Endodermal cell (in vitro differentiated cells): ENCODE data around the gene PLET1. TPM values are rescaled to one million over a fixed set of nuclear protein-coding genes. Genes with fewer than 3 reads are reported as not detected.

Source experiments
- DNase-seq: peaks from one replicate; pipeline ENCODE4 v3.0.0-alpha.2; 2017
- H3K27ac ChIP-seq: 2 replicates; pipeline ENCODE4 v1.5.1; 2013; ENCODE audit warnings: mild to moderate bottlenecking, low read depth, low read length, moderate library complexity
- H3K27me3 ChIP-seq: 2 replicates; pipeline ENCODE4 v1.6.1; 2013; ENCODE audit warnings: mild to moderate bottlenecking, low read length, moderate library complexity; ENCODE audit not compliant: insufficient read depth, control insufficient read depth, poor library complexity, severe bottlenecking
- H3K36me3 ChIP-seq: 2 replicates; pipeline ENCODE4 v1.7.0; 2013; ENCODE audit warnings: mild to moderate bottlenecking, low read length, moderate library complexity; ENCODE audit not compliant: control insufficient read depth, insufficient read depth
- H3K4me1 ChIP-seq: one replicate; pipeline ENCODE4 v1.7.0; 2013; ENCODE audit warnings: low read length; ENCODE audit not compliant: control insufficient read depth, insufficient read depth
- H3K4me3 ChIP-seq: 2 replicates; pipeline ENCODE4 v1.5.1; 2013; ENCODE audit warnings: mild to moderate bottlenecking, low read length, moderate library complexity
- H3K9ac ChIP-seq: 2 replicates; pipeline ENCODE4 v1.6.1; 2013; ENCODE audit warnings: mild to moderate bottlenecking, low read length, moderate library complexity; ENCODE audit not compliant: poor library complexity, severe bottlenecking; ENCODE audit errors: extremely low read depth
- H3K9me3 ChIP-seq: 2 replicates; pipeline ENCODE4 v1.6.1; 2013; ENCODE audit warnings: mild to moderate bottlenecking, low read length, moderate library complexity; ENCODE audit not compliant: control insufficient read depth
- H3K27ac Mint-ChIP-seq: 2 replicates; pipeline ENCODE4 v1.8.0; 2020; ENCODE audit warnings: mixed read lengths
- H3K27me3 Mint-ChIP-seq: 2 replicates; pipeline ENCODE4 v1.8.0; 2021; ENCODE audit warnings: mild to moderate bottlenecking, mixed read lengths; ENCODE audit not compliant: insufficient read depth
- H3K36me3 Mint-ChIP-seq: 2 replicates; pipeline ENCODE4 v1.8.0; 2020; ENCODE audit warnings: low read depth, mixed read lengths
- H3K4me1 Mint-ChIP-seq: 2 replicates; pipeline ENCODE4 v1.8.0; 2020; ENCODE audit warnings: mixed read lengths
- H3K4me3 Mint-ChIP-seq: 2 replicates; pipeline ENCODE4 v1.8.0; 2020; ENCODE audit warnings: mild to moderate bottlenecking, moderate library complexity, mixed read lengths
- H3K9me3 Mint-ChIP-seq: 2 replicates; pipeline ENCODE4 v1.8.0; 2020; ENCODE audit warnings: mild to moderate bottlenecking, mixed read lengths
- WGBS, 2 experiments: methylation state at CpG; one replicate each; pipeline versions ENCODE4 v1.1.5 to v1.1.7; 2013; ENCODE audit warnings: missing lambda C conversion rate in 2 of 2, mixed read lengths in 1 of 2; ENCODE audit not compliant: insufficient coverage in 1 of 2, insufficient read length in 1 of 2; 5-methylcytosine and 5-hydroxymethylcytosine counted together
- total RNA-seq, 2 donors: library from RNA; stranded (reverse); fragmentation: NEBNext Ultra II Directional in 1 of 2; extraction: Animal tissue kit (Norgen Biotek cat#: 25700) in 1 of 2; gene quantifications; 2 replicates in 1 of 2; 3 replicates in 1 of 2; pipeline ENCODE4 v1.2.1, GENCODE V29; 2021
- TF ChIP-seq, protein P1 (sequence below): fragments of 200-600 bp; sonication (generic); conservative IDR thresholded peaks from 2 replicates; pipeline ENCODE4 v1.5.0; 2021; ENCODE audit warnings: antibody characterized with exemption, mild to moderate bottlenecking

The PLET1 gene
- total RNA-seq, 2 donors from 2014 or later, result not detected

DNA sequence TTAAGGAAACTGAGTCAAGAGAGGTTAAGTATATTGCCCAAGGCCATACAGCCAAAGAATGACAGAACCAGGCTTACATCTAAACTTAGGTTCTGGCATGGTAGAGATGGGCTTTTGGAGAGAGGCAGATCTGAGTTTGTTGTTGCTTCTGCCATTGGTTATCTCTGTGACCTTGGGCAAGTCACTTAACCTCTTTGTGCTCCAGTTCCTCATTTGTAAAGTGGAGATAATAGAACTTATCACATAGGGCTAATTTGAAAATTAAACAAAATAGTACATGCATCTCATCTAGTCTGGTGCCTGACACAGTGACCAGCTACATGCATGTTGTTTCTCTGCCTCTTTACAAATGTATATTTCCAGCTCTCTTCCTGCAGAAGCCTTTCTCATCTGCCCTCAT is 47.0 kb upstream of the PLET1 start:
- Mint-ChIP-seq H3K4me1 (peaks cover 6% of the 10 kb centered on the region), H3K27me3 (peaks cover 7% of the 10 kb centered on the region), H3K36me3 (no peaks in the 10 kb centered on the region), H3K27ac (no peak overlapping the region), H3K9me3 (peaks cover 6% of the 10 kb centered on the region), H3K4me3 (no peak overlapping the region)
- no peak overlapping the region for H3K9ac ChIP-seq
- H3K27ac ChIP-seq, result no peak overlapping the region
- no peaks in the 10 kb centered on the region for H3K4me1 ChIP-seq
- H3K27me3 ChIP-seq, result no peaks in the 10 kb centered on the region
- no peaks in the 10 kb centered on the region for H3K36me3 ChIP-seq
- H3K4me3 ChIP-seq, result no peak overlapping the region
- H3K9me3 ChIP-seq, result no peaks in the 10 kb centered on the region
- TF ChIP-seq, protein P1, sequence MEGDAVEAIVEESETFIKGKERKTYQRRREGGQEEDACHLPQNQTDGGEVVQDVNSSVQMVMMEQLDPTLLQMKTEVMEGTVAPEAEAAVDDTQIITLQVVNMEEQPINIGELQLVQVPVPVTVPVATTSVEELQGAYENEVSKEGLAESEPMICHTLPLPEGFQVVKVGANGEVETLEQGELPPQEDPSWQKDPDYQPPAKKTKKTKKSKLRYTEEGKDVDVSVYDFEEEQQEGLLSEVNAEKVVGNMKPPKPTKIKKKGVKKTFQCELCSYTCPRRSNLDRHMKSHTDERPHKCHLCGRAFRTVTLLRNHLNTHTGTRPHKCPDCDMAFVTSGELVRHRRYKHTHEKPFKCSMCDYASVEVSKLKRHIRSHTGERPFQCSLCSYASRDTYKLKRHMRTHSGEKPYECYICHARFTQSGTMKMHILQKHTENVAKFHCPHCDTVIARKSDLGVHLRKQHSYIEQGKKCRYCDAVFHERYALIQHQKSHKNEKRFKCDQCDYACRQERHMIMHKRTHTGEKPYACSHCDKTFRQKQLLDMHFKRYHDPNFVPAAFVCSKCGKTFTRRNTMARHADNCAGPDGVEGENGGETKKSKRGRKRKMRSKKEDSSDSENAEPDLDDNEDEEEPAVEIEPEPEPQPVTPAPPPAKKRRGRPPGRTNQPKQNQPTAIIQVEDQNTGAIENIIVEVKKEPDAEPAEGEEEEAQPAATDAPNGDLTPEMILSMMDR, result no peak
- DNase-seq, result no peak

DNA sequence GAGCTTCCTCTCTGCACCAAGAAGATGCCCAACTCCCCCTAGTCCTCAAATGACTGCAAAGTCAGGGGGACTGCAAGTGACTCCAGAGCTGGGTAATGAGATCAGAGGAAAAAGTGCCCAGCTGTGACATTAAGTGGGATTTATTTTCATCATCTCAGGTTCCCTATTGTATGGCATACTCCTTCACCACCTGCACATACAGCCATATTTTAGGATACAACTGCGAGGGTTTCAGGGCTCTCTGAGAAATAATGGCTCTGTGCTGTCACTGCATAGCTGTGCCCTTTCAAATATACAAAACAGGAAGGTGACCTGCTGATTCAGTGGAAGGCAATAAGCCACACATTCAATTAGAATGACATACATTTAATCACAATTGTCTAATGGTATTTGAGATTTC is 45.6 kb upstream of the PLET1 start:
- Histone ChIP-seq H3K27ac (no peak overlapping the region), H3K9ac (no peak overlapping the region), H3K9me3 (no peaks in the 10 kb centered on the region), H3K36me3 (no peaks in the 10 kb centered on the region), H3K4me1 (no peaks in the 10 kb centered on the region), H3K4me3 (no peak overlapping the region), H3K27me3 (no peaks in the 10 kb centered on the region)
- H3K27me3 Mint-ChIP-seq, result peaks cover 5% of the 10 kb centered on the region
- no peak overlapping the region for H3K4me3 Mint-ChIP-seq
- H3K9me3 Mint-ChIP-seq, result peaks cover 6% of the 10 kb centered on the region
- TF ChIP-seq, protein P1, result no peak
- no peaks in the 10 kb centered on the region for H3K36me3 Mint-ChIP-seq
- DNase-seq, result no peak
- H3K4me1 Mint-ChIP-seq, result peaks cover 13% of the 10 kb centered on the region
- 75 to 90% methylated on average over 1 of the region's 1 CpG for WGBS, 2 experiments
- H3K27ac Mint-ChIP-seq, result no peak overlapping the region

DNA sequence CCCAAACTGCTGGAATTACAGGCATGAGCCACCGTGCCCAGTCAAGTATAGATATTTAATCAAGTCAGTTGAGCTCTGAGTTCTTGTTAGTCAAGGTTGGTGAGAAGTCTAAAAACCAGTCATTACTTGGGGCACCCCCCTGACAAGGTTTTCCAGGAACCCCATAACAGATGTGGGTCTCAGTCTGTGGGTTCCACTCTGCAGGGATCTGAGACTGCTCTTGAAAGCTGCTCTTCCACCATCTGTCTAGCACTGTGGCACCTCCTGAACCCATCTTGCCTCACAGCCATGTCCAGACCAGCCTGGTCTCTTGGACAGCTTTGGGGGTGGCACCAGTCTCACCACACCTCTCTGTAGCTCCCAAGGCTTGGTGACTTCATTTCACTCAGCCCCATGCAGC is 44.3 kb upstream of the PLET1 start:
- H3K27ac Mint-ChIP-seq, result no peak overlapping the region
- DNase-seq, result no peak
- H3K36me3 Mint-ChIP-seq, result no peaks in the 10 kb centered on the region
- no peaks in the 10 kb centered on the region for H3K36me3 ChIP-seq
- 94 to 100% methylated on average over 1 of the region's 1 CpG for WGBS, 2 experiments
- TF ChIP-seq, protein P1, result no peak
- H3K9me3 ChIP-seq, result no peaks in the 10 kb centered on the region
- no peak overlapping the region for H3K9ac ChIP-seq
- H3K27ac ChIP-seq, result no peak overlapping the region
- peaks cover 4% of the 10 kb centered on the region for H3K27me3 Mint-ChIP-seq
- no peak overlapping the region for H3K4me3 Mint-ChIP-seq
- H3K9me3 Mint-ChIP-seq, result peaks cover 6% of the 10 kb centered on the region
- H3K4me3 ChIP-seq, result no peak overlapping the region
- peaks cover 13% of the 10 kb centered on the region for H3K4me1 Mint-ChIP-seq
- no peaks in the 10 kb centered on the region for H3K4me1 ChIP-seq
- no peaks in the 10 kb centered on the region for H3K27me3 ChIP-seq
